NCI-H2081 (cell line): ENCODE results near the gene PTPN3.

ENCODE experiments used
- DNase-seq, 2 experiments: peaks; one replicate each; lab custom pipeline; 2025; lab: John Stamatoyannopoulos, UW

PTPN3 gene

DNA sequence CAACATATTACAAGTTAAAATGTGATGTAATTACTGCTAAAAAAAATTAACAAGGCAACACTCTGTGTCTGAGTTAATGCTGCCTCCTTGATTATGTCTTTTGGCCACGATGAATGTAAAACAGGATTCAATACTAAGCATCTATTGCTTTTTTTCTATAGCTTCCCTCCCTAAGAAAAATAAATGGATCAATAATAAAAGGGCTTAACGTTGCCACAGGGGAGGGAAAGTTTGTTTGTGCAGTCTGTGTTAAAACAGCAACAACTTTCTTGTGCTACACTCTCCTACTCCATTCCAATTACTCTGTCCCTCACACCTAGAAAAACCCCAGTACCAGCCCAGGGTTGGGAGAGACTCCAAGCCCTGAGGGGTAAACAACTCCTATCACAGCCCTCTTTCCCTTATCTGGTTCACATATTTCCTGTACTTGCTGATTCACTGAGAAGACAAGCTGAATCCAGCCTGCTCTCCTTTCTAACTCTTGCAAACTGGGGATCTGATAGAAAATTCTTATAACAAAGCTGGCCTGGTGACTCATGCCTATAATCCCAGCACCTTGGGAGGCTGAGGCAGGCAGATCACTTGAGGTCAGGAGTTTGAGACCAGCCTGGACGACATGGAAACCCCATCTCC is 44.8 kb downstream of the PTPN3 start:
- DNase-seq = no peak

DNA sequence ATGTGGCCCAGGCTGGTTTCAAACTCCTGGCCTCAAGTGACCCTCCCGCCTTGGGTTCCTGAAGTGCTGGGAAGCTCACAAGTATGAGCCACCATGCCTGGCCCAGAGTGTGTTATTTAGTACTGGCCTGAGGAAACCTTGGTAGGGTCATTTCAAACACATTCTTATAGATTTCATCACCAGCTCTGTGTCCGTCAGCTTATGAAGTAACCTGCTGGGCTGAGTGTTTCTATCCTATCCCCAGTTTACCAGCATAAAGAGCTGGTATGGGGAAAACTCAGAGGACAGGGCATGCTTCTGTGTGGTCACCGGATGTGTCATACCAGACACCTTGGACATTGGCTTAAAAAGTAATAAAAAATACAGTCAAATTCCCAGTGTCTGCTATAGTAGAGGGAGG is 45.3 kb downstream of the PTPN3 start:
- no peak for DNase-seq

DNA sequence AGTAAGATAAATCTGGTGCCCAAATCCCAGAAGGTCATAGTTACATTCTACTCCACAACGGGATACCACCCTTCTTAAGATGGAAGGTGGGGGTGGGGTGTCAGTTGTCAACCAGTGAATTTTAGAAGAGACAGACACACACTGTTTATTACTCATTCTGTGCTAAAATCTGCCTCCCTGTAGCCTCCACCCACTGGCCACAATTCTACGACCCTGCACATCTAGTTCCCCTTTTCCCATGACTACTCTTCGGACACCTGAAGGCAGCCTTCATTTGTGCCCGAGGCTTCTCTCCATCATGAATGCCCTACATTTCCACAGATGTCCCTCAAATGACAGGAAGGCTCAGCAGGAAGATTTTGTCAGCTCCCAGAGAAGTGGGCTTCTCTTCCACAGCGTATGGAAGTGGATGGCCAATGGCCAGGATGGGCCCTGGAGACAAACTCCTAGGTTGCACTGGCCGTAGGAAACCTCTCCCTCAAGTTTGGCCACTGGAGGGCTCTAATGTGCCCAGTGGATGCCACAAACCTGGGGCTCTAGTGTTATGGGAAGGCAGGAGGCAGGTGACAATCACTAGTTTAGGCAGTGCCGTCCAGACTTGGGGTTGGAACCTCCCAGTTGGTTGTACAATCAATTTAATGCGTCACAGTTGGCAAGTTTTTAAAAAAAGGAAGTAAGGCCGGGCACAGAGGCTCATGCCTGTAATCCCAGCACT is 46.6 kb downstream of the PTPN3 start:
- DNase-seq = no peak

DNA sequence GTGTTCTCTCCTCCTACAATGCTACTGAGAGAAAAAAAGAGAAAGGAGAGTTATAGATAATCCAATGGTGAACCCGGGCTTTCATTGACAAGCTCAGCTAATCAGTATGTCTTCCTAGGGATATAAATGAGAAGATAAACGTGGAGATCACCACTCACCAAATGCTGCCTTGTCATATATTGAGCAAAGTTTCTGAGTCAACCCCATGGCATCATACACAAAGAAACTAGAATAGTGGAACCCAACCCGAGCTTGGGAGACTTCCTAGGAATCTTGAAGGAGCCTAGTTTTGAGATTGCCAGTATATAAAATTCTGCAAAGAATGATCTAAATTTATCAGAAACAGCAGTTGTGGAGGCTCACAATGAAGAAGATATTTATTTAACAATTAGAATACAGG is 47.8 kb downstream of the PTPN3 start:
- DNase-seq = no peak

DNA sequence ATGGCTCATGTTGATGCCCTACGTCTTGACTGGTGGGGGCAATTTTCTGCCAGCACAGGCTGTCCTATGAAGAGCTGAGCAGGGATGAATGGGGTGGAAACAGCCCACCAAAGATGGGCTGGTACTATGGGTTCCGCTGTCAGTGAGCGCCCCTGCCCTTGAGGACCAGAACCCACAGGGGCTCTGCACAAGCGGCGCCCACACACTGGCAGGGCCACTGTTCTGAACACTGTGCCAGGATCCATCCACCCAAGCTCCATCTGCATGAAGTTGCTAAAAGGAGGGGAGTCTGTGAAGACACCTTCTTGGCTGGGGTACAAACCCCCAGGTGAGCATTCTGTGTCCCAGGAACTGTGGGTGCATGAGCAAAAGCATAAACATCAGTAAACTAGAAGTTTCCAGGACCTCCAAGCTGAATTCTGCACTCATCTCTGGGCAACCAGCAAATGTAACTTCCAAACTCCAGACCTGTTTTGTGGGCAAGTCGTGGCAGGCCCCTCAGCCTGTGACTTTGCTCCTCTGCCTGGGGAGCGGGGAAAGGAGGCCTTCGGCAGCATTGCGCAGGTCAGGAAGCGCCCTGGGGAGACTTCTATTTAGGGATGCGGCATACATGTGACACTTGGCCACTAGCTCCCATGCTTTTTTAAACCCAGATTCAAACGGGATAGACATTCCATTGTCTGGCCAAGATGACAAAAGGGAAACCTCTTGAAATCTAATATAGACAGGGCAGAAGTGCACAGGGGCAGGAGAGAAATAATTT is 48.9 kb downstream of the PTPN3 start:
- no peak for DNase-seq

DNA sequence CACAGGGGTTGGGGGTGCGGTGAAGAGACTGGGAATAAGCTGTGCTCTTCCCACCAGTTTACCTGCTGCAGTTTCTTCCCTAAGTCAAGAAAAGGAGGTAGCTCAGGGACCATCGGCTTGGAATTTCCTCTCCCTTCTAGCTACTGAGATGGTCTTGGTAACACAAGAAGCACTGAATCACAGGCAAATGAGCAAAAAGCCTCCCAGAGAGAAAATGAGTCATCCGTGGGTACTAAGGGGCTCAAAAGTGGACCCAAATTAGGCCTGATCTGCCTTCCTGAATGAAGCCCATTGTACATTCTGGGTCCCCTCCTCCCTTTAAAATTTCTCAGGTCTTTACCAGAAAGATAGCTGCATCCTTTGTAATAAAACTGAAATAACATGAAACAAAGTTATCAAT is 49.9 kb downstream of the PTPN3 start:
- DNase-seq = no peak

DNA sequence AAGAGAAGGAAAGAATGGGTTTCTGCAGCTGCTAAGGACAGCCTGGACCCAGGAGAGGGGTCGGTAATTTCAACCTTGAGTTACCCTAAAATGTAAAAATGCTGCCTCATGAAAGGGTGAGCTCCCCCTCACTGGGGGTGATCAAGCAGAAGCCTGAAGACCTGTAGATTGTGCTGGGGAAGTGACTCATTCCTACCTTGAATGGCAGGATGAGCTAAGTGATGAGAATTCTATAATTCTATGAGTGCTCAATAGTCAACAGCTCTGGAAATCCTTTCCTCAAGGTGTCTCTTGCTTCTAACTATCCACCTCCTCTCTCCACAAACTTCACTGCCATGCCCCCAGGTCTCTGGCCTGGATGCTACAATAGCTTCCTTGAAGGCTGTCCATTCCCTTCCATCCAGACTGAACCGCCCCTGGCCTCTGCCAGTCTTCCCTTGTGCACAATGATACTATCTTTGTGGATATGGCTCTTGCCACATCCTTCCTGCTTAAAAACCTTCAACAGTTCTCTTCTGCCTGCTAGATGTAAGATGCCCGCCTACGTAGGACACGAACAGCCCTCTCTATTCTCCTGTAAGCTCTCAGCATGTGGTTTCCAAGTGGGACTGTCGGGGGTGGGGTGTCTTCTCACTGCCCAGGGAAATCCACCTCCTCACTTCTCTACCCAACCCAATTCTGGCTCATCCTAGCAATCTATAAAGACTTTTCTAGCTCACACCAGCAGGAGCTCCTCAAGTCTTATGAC is 50.6 kb downstream of the PTPN3 start:
- no peak for DNase-seq

DNA sequence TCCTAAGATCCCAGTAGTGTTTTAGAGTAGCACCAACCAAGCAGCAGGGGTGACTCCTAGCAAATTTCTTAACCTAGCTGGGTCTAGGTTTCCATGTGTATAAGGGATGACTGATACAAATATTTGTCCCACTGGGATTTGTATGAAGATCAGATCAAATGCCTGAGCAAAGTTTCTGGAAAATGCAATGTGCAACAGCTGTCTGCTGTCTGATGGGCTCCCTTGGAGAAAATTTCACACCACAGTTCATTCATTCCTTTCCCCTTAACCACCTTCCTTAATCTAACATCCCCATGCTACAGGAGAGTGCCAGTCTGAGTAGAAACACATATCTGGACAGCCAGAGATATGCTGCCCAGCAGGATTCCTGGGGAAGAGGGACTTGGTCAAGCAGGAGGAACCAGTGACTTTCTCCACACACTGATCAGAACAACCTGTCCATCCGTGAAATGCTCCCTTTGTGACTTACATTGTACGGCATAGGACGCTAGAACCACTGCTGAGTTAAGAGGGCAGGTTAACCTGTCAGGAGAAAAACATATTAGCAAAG is 53.3 kb downstream of the PTPN3 start:
- no peak for DNase-seq

DNA sequence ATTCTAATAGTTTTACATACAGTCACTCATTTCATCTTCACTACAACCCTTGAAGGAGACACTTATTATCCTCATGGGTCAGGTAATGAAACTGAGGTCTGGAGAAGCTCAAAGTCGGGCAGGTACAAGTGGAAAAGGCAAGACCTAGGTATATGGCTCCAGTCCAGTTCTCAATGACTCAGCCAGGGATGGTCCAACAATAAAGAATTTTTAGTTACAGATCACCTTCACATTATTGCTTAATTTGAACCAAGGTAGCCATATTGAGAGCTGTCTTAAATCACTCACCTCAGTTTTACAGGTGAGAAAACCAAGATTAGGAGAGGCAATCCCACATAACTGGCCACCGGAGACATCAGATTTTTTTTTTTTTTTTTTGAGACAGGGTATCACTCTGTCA is 55.4 kb downstream of the PTPN3 start:
- DNase-seq = no peak

DNA sequence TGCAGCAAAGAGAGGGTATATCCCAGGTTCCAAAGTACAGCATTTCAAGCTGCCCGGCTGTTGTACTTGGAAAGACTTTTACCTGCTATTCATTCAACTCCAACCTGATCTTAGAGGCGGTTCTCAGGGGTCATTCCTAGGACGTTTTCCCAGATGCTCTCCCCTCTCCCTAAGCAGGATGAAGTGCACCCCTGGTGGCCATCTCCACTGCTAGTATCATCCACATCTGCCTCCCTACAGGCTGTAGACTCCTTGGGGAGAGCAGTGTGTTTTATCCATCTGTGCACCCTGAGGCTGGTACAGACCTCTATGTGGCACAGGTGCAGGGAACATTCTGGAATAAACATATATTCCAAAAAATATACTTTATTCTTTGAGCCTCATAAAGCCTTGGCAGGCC is 56.8 kb downstream of the PTPN3 start:
- DNase-seq = no peak

DNA sequence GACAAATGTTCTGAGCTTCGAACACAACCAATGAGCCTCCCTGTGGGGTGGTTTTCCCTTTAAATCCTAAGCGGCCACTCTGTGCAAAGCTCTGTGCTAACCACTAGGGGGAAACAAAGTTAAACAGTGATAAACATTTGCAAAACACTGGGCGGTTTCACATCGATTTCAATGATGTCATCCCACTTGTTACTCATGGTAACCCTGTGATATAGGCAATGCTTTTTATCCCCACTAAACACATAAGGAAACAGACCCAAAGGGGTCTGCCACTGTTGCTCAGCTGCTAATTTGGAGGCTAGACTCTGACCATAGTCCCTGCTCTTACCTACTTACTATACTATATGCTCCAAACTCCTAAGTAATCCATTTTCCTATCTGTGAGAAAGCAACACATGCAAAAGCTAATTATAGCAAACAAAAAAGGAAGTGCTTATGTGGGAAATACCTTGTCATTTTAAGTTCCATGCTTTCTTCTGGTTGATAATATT is 57.3 kb downstream of the PTPN3 start:
- DNase-seq = peak; percentile 63 to 67

DNA sequence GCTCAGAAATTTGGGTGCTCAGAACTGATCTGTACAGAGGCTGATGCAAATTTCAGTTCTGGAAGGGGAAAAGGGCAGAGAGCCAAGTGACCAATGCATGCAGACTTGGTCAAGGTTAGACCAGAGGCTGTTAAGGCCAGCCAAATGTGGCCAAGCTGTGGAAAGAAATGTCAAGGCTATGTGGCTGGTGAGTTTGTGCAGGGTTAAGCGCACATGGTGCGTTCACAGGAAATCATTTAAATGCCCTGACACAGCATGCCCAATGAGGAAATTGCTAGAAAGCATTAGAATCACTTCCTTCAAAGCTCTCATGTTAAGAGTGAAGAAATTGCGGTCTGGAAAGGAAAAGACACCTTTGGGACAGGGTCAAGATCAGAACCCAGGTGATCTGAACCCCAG is 58.0 kb downstream of the PTPN3 start:
- no peak for DNase-seq

DNA sequence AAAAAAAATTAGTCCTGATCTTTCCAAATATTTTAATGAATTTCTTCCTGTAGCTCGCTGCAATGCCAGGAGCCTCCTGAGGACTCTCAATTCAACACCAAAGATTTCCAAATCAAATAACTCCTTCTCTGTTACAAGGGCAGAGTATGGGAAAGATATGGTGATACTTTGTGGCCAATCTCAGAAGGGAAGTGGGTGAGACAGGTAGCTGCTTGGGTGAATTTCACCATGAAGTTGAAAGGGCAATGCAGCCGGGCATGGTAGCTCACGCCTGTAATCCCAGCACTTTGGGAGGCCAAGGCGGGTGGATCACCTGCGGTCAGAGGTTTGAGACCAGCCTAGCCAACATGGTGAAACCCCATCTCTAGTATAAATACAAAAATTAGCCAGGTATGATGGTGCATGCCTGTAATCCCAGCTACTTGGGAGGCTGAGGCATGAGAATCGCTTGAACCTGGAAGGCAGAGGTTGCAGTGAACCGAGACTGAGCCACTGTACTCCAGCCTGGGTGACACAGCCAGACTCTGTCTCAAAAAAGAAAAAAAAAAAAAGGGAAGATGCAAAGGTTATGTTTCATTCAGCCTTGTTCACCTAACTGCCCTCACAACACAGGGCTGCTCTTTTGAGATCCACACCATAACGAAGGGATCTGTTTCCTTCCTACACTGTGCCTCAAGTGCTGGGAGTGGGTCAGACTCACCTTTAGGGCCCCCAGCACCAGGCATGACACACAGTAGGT is 58.6 kb downstream of the PTPN3 start:
- no peak for DNase-seq

DNA sequence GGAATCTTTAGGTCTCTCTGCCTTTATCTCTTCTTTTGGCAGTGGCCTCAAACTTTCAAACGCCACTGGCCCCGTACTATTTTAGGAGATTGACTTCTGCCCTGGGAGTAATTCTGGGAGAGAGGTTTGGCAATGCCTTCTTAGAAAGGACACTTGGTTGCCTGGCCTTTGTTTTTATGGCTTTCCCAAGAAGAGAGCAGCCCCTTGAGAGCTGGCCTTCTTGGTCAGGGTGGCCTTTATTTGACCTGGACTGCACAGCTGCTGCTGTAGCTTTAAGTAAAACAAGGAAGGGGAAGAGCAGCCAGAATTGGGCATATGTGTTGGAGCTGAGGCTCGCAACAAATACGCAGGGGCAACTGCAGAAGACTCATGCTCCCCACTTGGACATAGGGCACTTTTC is 60.8 kb downstream of the PTPN3 start:
- no peak for DNase-seq

DNA sequence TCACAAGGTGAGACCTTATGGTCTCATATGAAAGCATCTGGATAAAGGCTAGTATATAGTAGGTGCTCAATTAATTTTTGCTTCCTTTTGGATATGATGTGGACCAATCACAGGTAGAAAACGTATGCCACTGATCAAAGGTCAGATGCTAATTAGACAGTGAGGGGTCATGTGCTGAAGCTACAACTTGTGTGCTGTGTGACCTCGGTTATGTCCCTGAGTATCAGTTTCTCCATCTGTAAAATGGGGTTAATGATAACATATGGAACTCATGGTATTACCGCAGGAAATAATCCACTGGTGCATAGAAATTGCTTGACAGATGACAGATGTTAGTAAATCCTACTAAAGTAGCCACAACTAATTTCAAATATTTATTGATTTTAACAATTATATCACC is 62.0 kb downstream of the PTPN3 start:
- DNase-seq = no peak

DNA sequence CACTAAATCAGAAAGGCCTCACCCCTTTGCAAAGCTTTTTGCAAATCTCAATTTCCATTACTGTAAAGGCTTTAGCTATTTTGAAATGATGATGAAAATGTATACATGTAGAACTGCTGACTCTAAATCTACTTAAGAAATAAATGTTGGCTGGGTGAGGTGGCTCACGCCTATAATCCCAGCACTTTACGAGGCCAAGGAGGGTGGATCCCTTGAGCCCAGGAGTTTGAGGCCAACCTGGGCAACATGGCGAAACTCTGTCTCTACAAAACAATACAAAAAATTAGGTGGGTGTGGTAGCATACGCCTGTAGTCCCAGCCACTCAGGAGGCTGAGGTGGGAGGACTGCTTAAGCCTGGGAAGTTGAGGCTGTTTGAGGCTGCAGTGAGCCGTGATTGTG is 64.6 kb downstream of the PTPN3 start:
- DNase-seq = no peak

DNA sequence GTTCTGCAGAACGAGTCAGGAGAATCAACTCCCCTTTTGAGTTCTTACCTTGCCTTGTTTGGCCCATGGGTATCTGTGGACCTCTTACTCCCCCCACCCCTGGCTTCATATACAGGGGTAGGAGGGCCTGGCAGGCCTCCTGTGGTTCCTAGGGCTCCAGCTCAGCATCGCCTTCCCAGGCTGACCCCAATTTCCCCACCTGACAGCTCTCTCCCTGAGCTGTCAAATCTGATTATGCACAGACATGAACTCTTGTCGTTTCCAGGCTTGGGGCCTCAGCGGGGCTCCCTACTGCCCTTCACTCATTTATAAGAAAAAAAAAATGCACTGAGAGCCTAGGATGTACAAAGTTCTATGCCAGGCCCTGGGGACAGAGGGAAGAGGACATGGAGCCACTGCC is 67.9 kb downstream of the PTPN3 start:
- DNase-seq = no peak

DNA sequence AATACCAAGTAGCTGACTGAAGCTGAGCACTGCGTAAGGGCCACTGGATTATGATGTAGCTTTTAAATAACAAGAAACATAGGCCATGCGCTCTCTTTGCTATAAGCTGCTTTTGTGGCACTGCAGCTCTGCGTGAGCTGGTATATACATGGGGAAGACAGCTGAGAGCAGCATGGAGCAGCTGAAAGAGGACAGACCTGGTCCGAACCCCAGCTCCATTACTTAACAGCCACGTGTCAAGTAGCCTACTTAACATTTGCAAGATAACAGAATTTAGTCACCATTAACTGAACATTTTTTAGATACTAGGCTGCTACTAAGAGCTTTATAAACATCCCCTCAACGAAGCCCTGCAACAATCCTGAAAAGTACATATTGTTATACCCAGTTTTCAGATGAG is 69.3 kb downstream of the PTPN3 start:
- no peak for DNase-seq

DNA sequence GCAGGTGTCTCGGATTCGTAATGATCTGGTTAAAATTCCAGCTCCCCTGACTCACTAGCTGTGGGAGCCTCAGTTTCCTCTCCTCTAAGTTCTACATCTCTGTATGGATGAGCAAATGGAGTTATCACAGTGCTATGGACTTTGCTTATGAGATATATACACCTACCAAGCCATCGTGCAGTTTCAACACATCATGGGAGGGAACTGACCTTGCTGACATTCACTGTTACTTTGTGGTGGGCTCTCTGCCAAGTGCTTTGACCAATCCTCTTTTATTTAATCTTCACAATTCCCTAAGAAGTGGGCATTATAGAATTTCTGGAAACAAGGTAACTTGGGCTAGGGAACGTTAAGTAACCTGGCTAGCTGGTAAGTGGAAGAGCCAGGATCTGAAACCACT is 70.2 kb downstream of the PTPN3 start:
- no peak for DNase-seq

DNA sequence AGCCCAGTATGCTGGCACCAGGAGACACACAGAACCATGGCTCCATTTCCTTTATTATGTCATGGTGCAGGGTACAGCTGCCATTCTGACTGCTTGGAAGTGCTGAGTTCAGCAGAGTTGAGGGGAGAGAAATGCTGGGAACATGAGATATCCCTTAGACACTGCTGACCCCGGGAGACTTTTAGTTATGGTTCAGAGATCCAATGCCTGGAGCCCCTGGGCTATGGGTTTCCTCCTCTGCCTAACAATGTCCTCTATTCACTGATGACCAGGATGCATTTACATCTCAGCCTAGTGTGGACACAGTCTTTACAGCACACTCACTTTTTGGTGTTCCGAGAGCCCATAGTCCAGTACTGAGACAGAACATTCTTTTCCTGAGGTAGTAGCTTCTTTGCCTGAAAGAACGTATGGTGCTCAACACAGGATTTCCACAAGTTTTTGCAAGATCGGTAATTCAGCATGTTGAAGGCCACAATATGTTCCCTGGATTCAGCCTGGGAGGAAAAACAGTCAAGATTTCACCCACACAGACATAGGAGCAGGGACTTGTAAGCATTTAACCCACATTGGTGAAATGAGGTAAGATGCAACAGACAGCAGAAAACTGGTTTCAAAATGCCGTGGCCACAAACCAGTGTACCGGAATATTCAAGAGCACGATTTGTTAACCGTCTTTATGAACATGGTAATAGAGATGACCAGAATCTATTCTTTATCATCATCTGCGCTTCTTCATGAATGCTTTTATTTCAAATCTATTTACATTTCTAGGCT is 71.3 kb downstream of the PTPN3 start:
- DNase-seq = no peak

DNA sequence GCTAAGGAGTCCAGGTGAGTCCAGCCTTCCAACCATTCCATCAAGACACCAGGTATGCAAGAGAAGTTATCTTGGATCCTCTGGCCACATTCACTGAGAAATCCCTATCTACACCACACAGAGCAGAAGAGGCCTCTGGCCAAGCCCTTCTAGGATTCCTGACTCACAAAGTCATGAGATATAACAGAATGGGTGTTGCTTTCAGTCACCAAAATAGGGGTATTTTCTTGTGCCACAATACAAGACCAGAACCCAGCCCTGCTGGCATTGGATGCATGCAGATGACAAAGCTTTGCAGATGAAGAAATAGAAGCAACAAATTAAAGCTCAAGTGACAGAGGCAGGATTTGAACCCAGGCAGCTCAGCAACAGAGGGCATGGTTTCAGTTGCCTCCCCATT is 73.5 kb downstream of the PTPN3 start:
- DNase-seq = no peak
